Pancreas (tissue), 10 donors: Measurements from ENCODE around the gene MRPL23. TPM values are rescaled to one million over a fixed set of nuclear protein-coding genes. Genes with fewer than 3 reads are reported as not detected.

ENCODE experiments used
- ATAC-seq, 4 donors: fragments of 200-7000 bp; cut with Tn5 transposase; one replicate each; pipeline versions ENCODE4 v1.8.0 to v1.9.1; 2020; ENCODE audit warnings: mild to moderate bottlenecking in 4 of 4, moderate library complexity in 4 of 4
- DNase-seq, 6 donors: peaks; one replicate each; pipeline ENCODE4 v3.0.0-alpha.2; 2020
- FAIRE-seq: peaks from 2 replicates; lab custom pipeline; 2012; peaks lifted over from hg19 to GRCh38; lab: Jason Lieb, UNC
- H3K27ac ChIP-seq, 4 donors: fragments of 200-600 bp; sonication (generic); 1 replicate in 3 of 4; 2 replicates in 1 of 4; pipeline versions ENCODE4 v1.5.0 to v1.8.0; 2020
- H3K27me3 ChIP-seq, 4 donors: fragments of 200-600 bp; one replicate each; pipeline ENCODE4 v1.8.0; 2021
- H3K36me3 ChIP-seq, 3 donors: fragments of 200-600 bp; sonication (generic) in 1 of 3; one replicate each; pipeline versions ENCODE4 v1.5.0 to v1.8.0; 2020 to 2021
- H3K4me1 ChIP-seq, 3 donors: fragments of 200-600 bp; one replicate each; pipeline ENCODE4 v1.8.0; 2021
- H3K4me3 ChIP-seq, 4 donors: fragments of 200-600 bp; sonication (generic) in 2 of 4; one replicate each; pipeline versions ENCODE4 v1.5.0 to v1.8.0; 2020 to 2021
- H3K9me3 ChIP-seq, 4 donors: fragments of 200-600 bp; one replicate each; pipeline ENCODE4 v1.8.0; 2021
- CTCF ChIP-seq, 4 donors: fragments of 200-600 bp; sonication (generic) in 3 of 4; IDR thresholded peaks; one replicate each; pipeline versions ENCODE4 v1.5.0 to v1.8.0; 2021; ENCODE audit warnings: antibody characterized with exemption in 4 of 4
- WGBS, 2 donors: extraction: QIAGEN DNeasy Blood & Tissue Kit; methylation state at CpG; one replicate each; pipeline ENCODE4 v1.1.7; 2013; 5-methylcytosine and 5-hydroxymethylcytosine counted together
- intact Hi-C, 3 donors: fragments of 100-400 bp; cut with DNase I; formaldehyde crosslinking; loops; one replicate each; pipeline versions ENCODE4 v1.11.1 to v1.14.2; 2022
- polyA plus RNA-seq, 2 donors: library from polyadenylated mRNA; stranded (reverse); fragments of 200-250 nt; gene quantifications; one replicate each; pipeline ENCODE4 v1.2.3, GENCODE V29; 2013
- total RNA-seq, 6 donors: library from RNA; stranded (reverse); fragmentation: NEBNext Ultra II Directional in 4 of 6; extraction: Animal tissue kit (Norgen Biotek cat#: 25700) in 4 of 6; gene quantifications; one replicate each; pipeline versions ENCODE4 v1.2.1 to v1.2.4, GENCODE V29; 2021 to 2023
- donor health status: healthy with polysubstance abuse.
- donor health status: DM: no; HTN: no; CAD: no; lungs with moderate emphysema.
- donor health status: DM: no; HTN: no; CAD: no.
- donor health status: control.
- donor health status: control.
- donor health status: Bipolar disorder and iron deficiency.
- donor health status: DM: yes; HTN: yes; CAD: no.
- donor health status: DM: no; HTN: no; CAD: no.
- donor health status: DM: no; HTN: no; CAD: no.
- donor health status: DM: yes; HTN: yes; CAD: no.

The MRPL23 gene
- total and polyA plus RNA-seq, 8 donors = 16.7 to 92.1 (median 38.0) TPM

- 65 to 74% methylated on average over 21 of the region's 21 CpGs for WGBS, 2 donors
- H3K27ac ChIP-seq = no peak overlapping the region
- H3K36me3 ChIP-seq = no peaks in the 10 kb centered on the region
- TF ChIP-seq CTCF (IDR thresholded peaks at IDR 0.05) = no peak
- H3K27me3 ChIP-seq = no peaks in the 10 kb centered on the region
- no peak for FAIRE-seq
- no peaks in the 10 kb centered on the region for H3K4me1 ChIP-seq
- peak in 1 of 6 donors; percentile 20 for DNase-seq
- ATAC-seq = no peak
- intact Hi-C loops = loop anchor here in 1 of 3 donors (10.0 kb wide), 2 partner anchors 224 to 226 kb away; partner anchors contain the start of gene KRTAP5-6
- no peak overlapping the region for H3K4me3 ChIP-seq
- H3K9me3 ChIP-seq = no peaks in the 10 kb centered on the region
Measured at GRCh38 chr11:1920909-1921573, 26.1 kb upstream of the MRPL23 start.

GRCh38 chr11:1921574-1922141 is 25.5 kb upstream of the MRPL23 start:
- Histone ChIP-seq H3K4me3 (no peak overlapping the region), H3K27ac (no peak overlapping the region), H3K36me3 (no peaks in the 10 kb centered on the region), H3K4me1 (no peaks in the 10 kb centered on the region), H3K9me3 (no peaks in the 10 kb centered on the region), H3K27me3 (no peaks in the 10 kb centered on the region)
- 51 to 72% methylated on average over 18 of the region's 18 CpGs for whole genome bisulfite sequencing, 2 donors
- intact Hi-C loops = loop anchor here in 1 of 3 donors (10.0 kb wide), 2 partner anchors 223 to 227 kb away; partner anchors contain the start of gene KRTAP5-6
- ATAC-seq = peak in 2 of 4 donors; percentile 7 to 32
- no peak for FAIRE-seq
- TF ChIP-seq CTCF (IDR thresholded peaks at IDR 0.05) = no peak
- DNase-seq = peak in 3 of 6 donors; percentile 43 to 58 (median 58)

GRCh38 chr11:1922481-1923081 is 24.6 kb upstream of the MRPL23 start:
- Histone ChIP-seq H3K36me3 (no peaks in the 10 kb centered on the region), H3K9me3 (no peaks in the 10 kb centered on the region), H3K4me1 (no peaks in the 10 kb centered on the region), H3K4me3 (no peak overlapping the region), H3K27me3 (no peaks in the 10 kb centered on the region), H3K27ac (no peak overlapping the region)
- 60 to 71% methylated on average over 12 to 14 of the region's 14 CpGs for WGBS, 2 donors
- peak in 2 of 6 donors; percentile 27 to 44 for DNase-seq
- intact Hi-C loops = loop anchor here in 1 of 3 donors (10.0 kb wide), 2 partner anchors 222 to 228 kb away; partner anchors contain the start of gene KRTAP5-6
- no peak for ATAC-seq
- no peak for TF ChIP-seq CTCF (IDR thresholded peaks at IDR 0.05)
- FAIRE-seq = no peak

GRCh38 chr11:1923201-1923956 is 23.8 kb upstream of the MRPL23 start:
- no peaks in the 10 kb centered on the region for H3K4me1 ChIP-seq
- ATAC-seq = no peak
- FAIRE-seq = no peak
- DNase-seq = peak in 1 of 6 donors; percentile 41
- TF ChIP-seq CTCF (IDR thresholded peaks at IDR 0.05) = no peak
- no peaks in the 10 kb centered on the region for H3K27me3 ChIP-seq
- no peaks in the 10 kb centered on the region for H3K9me3 ChIP-seq
- H3K36me3 ChIP-seq = no peaks in the 10 kb centered on the region
- intact Hi-C loops = loop anchor here in 1 of 3 donors (10.0 kb wide), 2 partner anchors 221 to 229 kb away; partner anchors contain the start of gene KRTAP5-6
- no peak overlapping the region for H3K27ac ChIP-seq
- WGBS, 2 donors = 73 to 81% methylated on average over 22 of the region's 22 CpGs
- H3K4me3 ChIP-seq = no peak overlapping the region
